H1 (cell line): ENCODE measurements around the gene TRIP13. TPM values are rescaled to one million over a fixed set of nuclear protein-coding genes. Genes with fewer than 3 reads are reported as not detected.

Experiments used
- HDAC2 ChIP-seq, 2 experiments: fragments of 300-600 bp in 1 of 2; sonication (generic) in 1 of 2; IDR thresholded peaks; 2 replicates each; pipeline ENCODE4 v1.6.1; 2011 to 2012; ENCODE audit warnings: low read depth in 2 of 2, low read length in 2 of 2, mild to moderate bottlenecking in 2 of 2, moderate library complexity in 2 of 2, borderline replicate concordance in 1 of 2, inconsistent platforms in 1 of 2
- JUND ChIP-seq: IDR thresholded peaks from 2 replicates; pipeline ENCODE4 v1.6.1; 2011; ENCODE audit warnings: mild to moderate bottlenecking, improper control_type of control experiment, low read length
- RNF2 ChIP-seq: fragments of 200-900, 300-1000 bp; sonication (generic); IDR thresholded peaks from 2 replicates; pipeline ENCODE4 v1.7.1; 2016; ENCODE audit warnings: borderline replicate concordance, low read depth, mild to moderate bottlenecking, antibody characterized with exemption, low read length; ENCODE audit not compliant: poor library complexity, severe bottlenecking; ENCODE audit errors: missing control alignments
- polyA plus RNA-seq, 7 experiments: library from polyadenylated mRNA; depleted of rRNA in 3 of 7; stranded (reverse) in 5 of 7; unstranded in 2 of 7; fragments of >200 nt in 5 of 7; fragments of 200-250 nt in 2 of 7; gene quantifications; 1 replicate in 5 of 7; 2 replicates in 1 of 7; 4 replicates in 1 of 7; pipeline versions ENCODE4 v1.2.1 to v1.2.3, GENCODE V29; 2011 to 2013; ENCODE audit warnings: missing spikeins in 2 of 7, mixed read lengths in 2 of 7
- total RNA-seq: library from RNA; stranded (reverse); fragmentation: NEBNext Ultra II Directional; extraction: Animal tissue kit (Norgen Biotek cat#: 25700); gene quantifications from 2 replicates; pipeline ENCODE4 v1.2.1, GENCODE V29; 2021

TRIP13 gene
- total and polyA plus RNA-seq, 2 of the 8 experiments (the other 6 are each of a cell fraction or from before 2014, with no cell fraction given) = 20.0 to 39.2 TPM

- TF ChIP-seq RNF2 (no peak), JUND (no peak), HDAC2 (IDR thresholded peaks at IDR 0.05; ENCODE audit: borderline replicate concordance in 1 of 2, low read depth in 2 of 2, low read length in 2 of 2) (no peak)
Observed at GRCh38 chr5:859391-859790, 33.3 kb upstream of the TRIP13 start (continued).
